Measurements from ENCODE around the gene AIG1. TPM values are rescaled to one million over a fixed set of nuclear protein-coding genes. Genes with fewer than 3 reads are reported as not detected.

The AIG1 gene
- total RNA-seq, 1 donor from 2014 or later = 35.2 TPM

DNA sequence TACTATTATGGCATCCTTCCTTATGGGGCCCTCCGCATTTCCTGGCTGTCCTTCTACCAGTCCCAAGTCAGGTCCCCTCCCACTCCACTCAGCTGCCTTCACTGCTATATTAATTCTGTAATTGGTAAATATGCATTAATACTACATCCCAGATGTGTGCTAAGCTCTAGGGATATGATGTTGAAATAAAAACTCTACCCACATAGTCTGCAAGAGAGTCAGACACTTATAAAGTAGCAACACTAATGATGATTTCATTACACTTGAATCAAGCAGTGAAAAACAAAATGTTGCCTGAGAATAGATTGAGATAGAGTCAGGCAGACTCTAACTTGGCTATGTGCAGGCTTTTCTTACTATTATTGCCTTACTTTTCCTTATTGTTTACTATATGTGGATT is 62.4 kb downstream of the AIG1 start:
- Histone ChIP-seq H3K4me1 (ENCODE audit: insufficient read depth, low read length) (peaks cover 14% of the 10 kb centered on the region), H3K4me2 (ENCODE audit: low read length) (no peak overlapping the region), H3K9ac (ENCODE audit: low read length) (no peak overlapping the region), H3K36me3 (ENCODE audit: insufficient read depth, low read length) (no peaks in the 10 kb centered on the region), H3K4me3 (ENCODE audit: insufficient read depth, low read depth, low read length) (no peak overlapping the region), H3K9me3 (ENCODE audit: insufficient read depth, low read depth, low read length) (no peaks in the 10 kb centered on the region), H3K27ac (ENCODE audit: low read depth, low read length) (no peak overlapping the region), H2AFZ (ENCODE audit: low read depth, low read length) (no peak overlapping the region), H3K27me3 (ENCODE audit: insufficient read depth, low read length) (no peaks in the 10 kb centered on the region), H3K79me2 (ENCODE audit: insufficient read depth, low read length) (no peaks in the 10 kb centered on the region), H4K20me1 (ENCODE audit: insufficient read depth, low read length) (no peaks in the 10 kb centered on the region)
- Mint-ChIP-seq H3K4me1 (ENCODE audit: low read depth, unreplicated experiment) (peaks cover 21% of the 10 kb centered on the region), H3K36me3 (ENCODE audit: low read depth, unreplicated experiment) (peaks cover 9% of the 10 kb centered on the region), H3K27me3 (ENCODE audit: low read depth, unreplicated experiment) (no peaks in the 10 kb centered on the region), H3K9me3 (ENCODE audit: unreplicated experiment) (peaks cover 7% of the 10 kb centered on the region), H3K27ac (ENCODE audit: unreplicated experiment) (no peak overlapping the region), H3K4me3 (ENCODE audit: unreplicated experiment) (no peak overlapping the region)
- DNase-seq (ENCODE audit: low read depth) = no peak
- no peak for FAIRE-seq
- TF ChIP-seq, protein P1, sequence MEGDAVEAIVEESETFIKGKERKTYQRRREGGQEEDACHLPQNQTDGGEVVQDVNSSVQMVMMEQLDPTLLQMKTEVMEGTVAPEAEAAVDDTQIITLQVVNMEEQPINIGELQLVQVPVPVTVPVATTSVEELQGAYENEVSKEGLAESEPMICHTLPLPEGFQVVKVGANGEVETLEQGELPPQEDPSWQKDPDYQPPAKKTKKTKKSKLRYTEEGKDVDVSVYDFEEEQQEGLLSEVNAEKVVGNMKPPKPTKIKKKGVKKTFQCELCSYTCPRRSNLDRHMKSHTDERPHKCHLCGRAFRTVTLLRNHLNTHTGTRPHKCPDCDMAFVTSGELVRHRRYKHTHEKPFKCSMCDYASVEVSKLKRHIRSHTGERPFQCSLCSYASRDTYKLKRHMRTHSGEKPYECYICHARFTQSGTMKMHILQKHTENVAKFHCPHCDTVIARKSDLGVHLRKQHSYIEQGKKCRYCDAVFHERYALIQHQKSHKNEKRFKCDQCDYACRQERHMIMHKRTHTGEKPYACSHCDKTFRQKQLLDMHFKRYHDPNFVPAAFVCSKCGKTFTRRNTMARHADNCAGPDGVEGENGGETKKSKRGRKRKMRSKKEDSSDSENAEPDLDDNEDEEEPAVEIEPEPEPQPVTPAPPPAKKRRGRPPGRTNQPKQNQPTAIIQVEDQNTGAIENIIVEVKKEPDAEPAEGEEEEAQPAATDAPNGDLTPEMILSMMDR (IDR thresholded peaks at IDR 0.05; ENCODE audit: insufficient read depth, low read depth, low read length) = no peak
- no peak for TF ChIP-seq EZH2 (IDR thresholded peaks at IDR 0.05; ENCODE audit: insufficient read depth, low read length)

GRCh38 chr6:143123941-143124340 is 63.3 kb downstream of the AIG1 start:
- Histone ChIP-seq H3K9me3 (ENCODE audit: insufficient read depth, low read depth, low read length) (no peaks in the 10 kb centered on the region), H4K20me1 (ENCODE audit: insufficient read depth, low read length) (no peaks in the 10 kb centered on the region), H3K79me2 (ENCODE audit: insufficient read depth, low read length) (no peaks in the 10 kb centered on the region), H3K27ac (ENCODE audit: low read depth, low read length) (no peak overlapping the region), H3K27me3 (ENCODE audit: insufficient read depth, low read length) (no peaks in the 10 kb centered on the region), H3K4me1 (ENCODE audit: insufficient read depth, low read length) (peaks cover 14% of the 10 kb centered on the region), H3K9ac (ENCODE audit: low read length) (no peak overlapping the region), H3K36me3 (ENCODE audit: insufficient read depth, low read length) (no peaks in the 10 kb centered on the region), H3K4me2 (ENCODE audit: low read length) (no peak overlapping the region), H3K4me3 (ENCODE audit: insufficient read depth, low read depth, low read length) (no peak overlapping the region), H2AFZ (ENCODE audit: low read depth, low read length) (no peak overlapping the region)
- FAIRE-seq = no peak
- Mint-ChIP-seq H3K4me3 (ENCODE audit: unreplicated experiment) (no peak overlapping the region), H3K9me3 (ENCODE audit: unreplicated experiment) (peaks cover 7% of the 10 kb centered on the region), H3K27me3 (ENCODE audit: low read depth, unreplicated experiment) (no peaks in the 10 kb centered on the region), H3K36me3 (ENCODE audit: low read depth, unreplicated experiment) (peaks cover 8% of the 10 kb centered on the region), H3K27ac (ENCODE audit: unreplicated experiment) (no peak overlapping the region), H3K4me1 (ENCODE audit: low read depth, unreplicated experiment) (peaks cover 21% of the 10 kb centered on the region)
- TF ChIP-seq, protein P1 (IDR thresholded peaks at IDR 0.05; ENCODE audit: insufficient read depth, low read depth, low read length) = no peak
- TF ChIP-seq EZH2 (IDR thresholded peaks at IDR 0.05; ENCODE audit: insufficient read depth, low read length) = no peak
- DNase-seq (ENCODE audit: low read depth) = no peak

DNA sequence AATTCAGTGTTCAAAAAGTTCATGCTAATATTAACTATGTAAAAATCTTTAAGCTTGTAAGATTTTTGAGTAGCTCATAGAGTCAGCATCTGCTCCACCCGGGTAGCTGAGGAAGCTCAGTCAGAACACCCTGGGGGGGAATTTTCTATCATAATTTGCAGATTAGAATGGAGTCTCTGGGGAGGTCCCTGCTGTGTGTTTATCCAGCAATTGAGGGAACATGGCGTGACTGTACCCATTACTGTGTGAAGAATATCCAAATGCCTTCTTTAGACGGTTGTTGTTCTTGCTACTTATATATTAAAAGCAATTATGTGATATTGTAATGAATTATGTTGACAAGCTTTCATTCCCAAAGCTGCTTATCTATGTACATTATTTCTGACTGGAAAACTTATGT is 64.8 kb downstream of the AIG1 start:
- H3K9ac ChIP-seq (ENCODE audit: low read length) = peak overlapping the region; percentile 62
- Mint-ChIP-seq H3K4me1 (ENCODE audit: low read depth, unreplicated experiment) (peaks cover 21% of the 10 kb centered on the region), H3K36me3 (ENCODE audit: low read depth, unreplicated experiment) (peaks cover 6% of the 10 kb centered on the region), H3K9me3 (ENCODE audit: unreplicated experiment) (peaks cover 2% of the 10 kb centered on the region), H3K4me3 (ENCODE audit: unreplicated experiment) (no peak overlapping the region), H3K27me3 (ENCODE audit: low read depth, unreplicated experiment) (no peaks in the 10 kb centered on the region), H3K27ac (ENCODE audit: unreplicated experiment) (no peak overlapping the region)
- H3K27ac ChIP-seq (ENCODE audit: low read depth, low read length) = peak overlapping the region; percentile 79
- no peaks in the 10 kb centered on the region for H3K9me3 ChIP-seq (ENCODE audit: insufficient read depth, low read depth, low read length)
- TF ChIP-seq, protein P1 (IDR thresholded peaks at IDR 0.05; ENCODE audit: insufficient read depth, low read depth, low read length) = no peak
- no peak for TF ChIP-seq EZH2 (IDR thresholded peaks at IDR 0.05; ENCODE audit: insufficient read depth, low read length)
- H3K4me3 ChIP-seq (ENCODE audit: insufficient read depth, low read depth, low read length) = peak overlapping the region; percentile 41
- peak overlapping the region; percentile 77 for H3K4me2 ChIP-seq (ENCODE audit: low read length)
- peaks cover 14% of the 10 kb centered on the region for H3K4me1 ChIP-seq (ENCODE audit: insufficient read depth, low read length)
- H2AFZ ChIP-seq (ENCODE audit: low read depth, low read length) = no peak overlapping the region
- peak; percentile 27 for DNase-seq (ENCODE audit: low read depth)
- no peak for FAIRE-seq
- H4K20me1 ChIP-seq (ENCODE audit: insufficient read depth, low read length) = no peaks in the 10 kb centered on the region
- H3K36me3 ChIP-seq (ENCODE audit: insufficient read depth, low read length) = no peaks in the 10 kb centered on the region
- no peaks in the 10 kb centered on the region for H3K79me2 ChIP-seq (ENCODE audit: insufficient read depth, low read length)
- H3K27me3 ChIP-seq (ENCODE audit: insufficient read depth, low read length) = no peaks in the 10 kb centered on the region
